HEK293 (cell line): ENCODE data around the gene NKD1.

Experiments
- CTCF ChIA-PET: fragments of 350-600 bp; formaldehyde crosslinking; extraction: SDS; loops from one replicate; lab custom pipeline; 2021; ENCODE audit warnings: antibody characterized with exemption; lab: Yijun Ruan, JAX
- POLR2A ChIA-PET: fragments of 300-600 bp; formaldehyde crosslinking; extraction: SDS; loops from one replicate; lab custom pipeline; 2020; ENCODE audit warnings: antibody characterized with exemption, inconsistent platforms; lab: Yijun Ruan, JAX
- H3K27ac ChIP-seq: fragments of 200-500 bp; sonication (Bioruptor generic); 2 replicates; pipeline ENCODE4 v1.5.1; 2014; ENCODE audit warnings: low read depth, low read length, control low read depth, inconsistent platforms; ENCODE audit errors: extremely low read depth
- H3K36me3 ChIP-seq, 2 experiments: fragments of 200-500 bp in 1 of 2; sonication (Bioruptor generic) in 1 of 2; 1 replicate in 1 of 2; 2 replicates in 1 of 2; pipeline ENCODE4 v1.5.1; 2014 to 2017; ENCODE audit warnings: inconsistent platforms in 2 of 2, low read length in 2 of 2; ENCODE audit not compliant: control insufficient read depth in 2 of 2, insufficient read depth in 1 of 2
- H3K4me1 ChIP-seq: fragments of 200-500 bp; sonication (Bioruptor generic); 2 replicates; pipeline ENCODE4 v1.5.1; 2014; ENCODE audit warnings: mild to moderate bottlenecking, low read length, inconsistent platforms; ENCODE audit not compliant: control insufficient read depth, insufficient read depth
- H3K4me3 ChIP-seq: 2 replicates; pipeline ENCODE4 v1.5.1; 2011; ENCODE audit warnings: low read depth, mild to moderate bottlenecking, control low read depth, low read length, moderate library complexity
- H3K9me3 ChIP-seq: fragments of 200-500 bp; sonication (Bioruptor generic); 2 replicates; pipeline ENCODE4 v1.5.1; 2014; ENCODE audit warnings: low read depth, low read length, inconsistent platforms; ENCODE audit not compliant: control insufficient read depth, insufficient read depth
- BCL6B ChIP-seq: fragments of 450-650 bp; formaldehyde crosslinking; IDR thresholded peaks from 2 replicates; pipeline ENCODE4 v1.5.1; 2017; ENCODE audit warnings: missing biosample characterization, missing genetic modification characterization
- KLF10 ChIP-seq: fragments of 450-650 bp; IDR thresholded peaks from 2 replicates; pipeline ENCODE4 v1.5.1; 2018; ENCODE audit warnings: missing biosample characterization, mild to moderate bottlenecking, missing genetic modification characterization
- KLF8 ChIP-seq: fragments of 450-650 bp; formaldehyde crosslinking; IDR thresholded peaks from 2 replicates; pipeline ENCODE4 v1.5.1; 2016; ENCODE audit warnings: missing biosample characterization, missing genetic modification characterization
- TRIM28 ChIP-seq: IDR thresholded peaks from 2 replicates; pipeline ENCODE4 v1.6.1; 2011; ENCODE audit warnings: low read length, control low read depth, borderline replicate concordance
- ZBTB17 ChIP-seq: fragments of 450-650 bp; formaldehyde crosslinking; IDR thresholded peaks from 2 replicates; pipeline ENCODE4 v1.5.1; 2016; ENCODE audit warnings: missing biosample characterization, missing genetic modification characterization
- ZBTB20 ChIP-seq: fragments of 450-650 bp; formaldehyde crosslinking; IDR thresholded peaks from 2 replicates; pipeline ENCODE4 v1.5.1; 2016; ENCODE audit warnings: missing biosample characterization, missing genetic modification characterization
- ZBTB44 ChIP-seq: fragments of 450-650 bp; IDR thresholded peaks from 2 replicates; pipeline ENCODE4 v1.5.1; 2018; ENCODE audit warnings: missing biosample characterization, mild to moderate bottlenecking, missing genetic modification characterization
- ZBTB48 ChIP-seq: fragments of 450-650 bp; formaldehyde crosslinking; IDR thresholded peaks from 2 replicates; pipeline ENCODE4 v1.5.1; 2016; ENCODE audit warnings: missing biosample characterization, missing genetic modification characterization
- ZEB2 ChIP-seq: fragments of 450-650 bp; formaldehyde crosslinking; IDR thresholded peaks from 2 replicates; pipeline ENCODE4 v1.5.1; 2016; ENCODE audit warnings: missing biosample characterization, missing genetic modification characterization
- ZIC2 ChIP-seq: fragments of 450-650 bp; formaldehyde crosslinking; IDR thresholded peaks from 2 replicates; pipeline ENCODE4 v1.5.1; 2016; ENCODE audit warnings: missing biosample characterization, missing genetic modification characterization
- ZNF121 ChIP-seq: fragments of 450-650 bp; formaldehyde crosslinking; IDR thresholded peaks from 2 replicates; pipeline ENCODE4 v1.5.1; 2016; ENCODE audit warnings: missing biosample characterization, missing genetic modification characterization
- ZNF140 ChIP-seq: fragments of 450-650 bp; formaldehyde crosslinking; IDR thresholded peaks from 2 replicates; pipeline ENCODE4 v1.5.1; 2016; ENCODE audit warnings: missing biosample characterization, missing genetic modification characterization
- ZNF157 ChIP-seq: fragments of 450-650 bp; formaldehyde crosslinking; IDR thresholded peaks from 2 replicates; pipeline ENCODE4 v1.5.1; 2016; ENCODE audit warnings: missing biosample characterization, missing genetic modification characterization
- ZNF37A ChIP-seq: fragments of 450-650 bp; IDR thresholded peaks from 2 replicates; pipeline ENCODE4 v1.5.1; 2018; ENCODE audit warnings: missing biosample characterization, missing genetic modification characterization
- ZNF488 ChIP-seq: fragments of 450-650 bp; formaldehyde crosslinking; IDR thresholded peaks from 2 replicates; pipeline ENCODE4 v1.5.1; 2016; ENCODE audit warnings: missing biosample characterization, missing genetic modification characterization
- ZNF560 ChIP-seq: fragments of 450-650 bp; formaldehyde crosslinking; IDR thresholded peaks from 2 replicates; pipeline ENCODE4 v1.5.1; 2017; ENCODE audit warnings: missing biosample characterization, missing genetic modification characterization, borderline replicate concordance
- ZNF654 ChIP-seq: fragments of 450-650 bp; formaldehyde crosslinking; IDR thresholded peaks from 2 replicates; pipeline ENCODE4 v1.5.1; 2016; ENCODE audit warnings: low read depth, missing biosample characterization, missing genetic modification characterization
- ZNF660 ChIP-seq: fragments of 450-650 bp; IDR thresholded peaks from 2 replicates; pipeline ENCODE4 v1.5.1; 2018; ENCODE audit warnings: missing biosample characterization, mild to moderate bottlenecking, missing genetic modification characterization
- ZNF704 ChIP-seq: fragments of 450-650 bp; formaldehyde crosslinking; IDR thresholded peaks from 2 replicates; pipeline ENCODE4 v1.5.1; 2016; ENCODE audit warnings: missing biosample characterization, missing genetic modification characterization
- ZNF768 ChIP-seq: fragments of 450-650 bp; formaldehyde crosslinking; IDR thresholded peaks from 2 replicates; pipeline ENCODE4 v1.5.1; 2018; ENCODE audit warnings: missing biosample characterization, mild to moderate bottlenecking, missing genetic modification characterization
- TF ChIP-seq, protein P1 (sequence below): fragments of 450-650 bp; formaldehyde crosslinking; IDR thresholded peaks from 2 replicates; pipeline ENCODE4 v1.5.1; 2017; ENCODE audit warnings: missing biosample characterization, missing genetic modification characterization

The NKD1 gene

GRCh38 chr16:50665128-50665878 lies 117.1 kb downstream of the NKD1 start (continued):
- TF ChIP-seq TRIM28: no peak
- TF ChIP-seq ZNF654 (tag by site-specific recombination): peak; percentile 76
- TF ChIP-seq ZIC2 (tag by site-specific recombination): no peak
- TF ChIP-seq BCL6B (tag by site-specific recombination): no peak

- TF ChIP-seq ZNF37A (tag by site-specific recombination) (no peak), KLF8 (tag by site-specific recombination) (no peak), ZBTB44 (no peak), TRIM28 (no peak), ZNF157 (tag by site-specific recombination) (no peak), ZNF140 (tag by site-specific recombination) (no peak), ZNF560 (no peak), KLF10 (tag by site-specific recombination) (no peak), ZNF488 (tag by site-specific recombination) (no peak), ZBTB48 (tag by site-specific recombination) (no peak), ZNF121 (no peak), ZNF660 (tag by site-specific recombination) (no peak), ZBTB20 (tag by site-specific recombination) (no peak), ZNF704 (tag by site-specific recombination) (no peak), ZBTB17 (tag by site-specific recombination) (no peak), ZEB2 (tag by site-specific recombination) (no peak), ZIC2 (tag by site-specific recombination) (no peak), ZNF768 (tag by site-specific recombination) (no peak)
- TF ChIP-seq, protein P1, sequence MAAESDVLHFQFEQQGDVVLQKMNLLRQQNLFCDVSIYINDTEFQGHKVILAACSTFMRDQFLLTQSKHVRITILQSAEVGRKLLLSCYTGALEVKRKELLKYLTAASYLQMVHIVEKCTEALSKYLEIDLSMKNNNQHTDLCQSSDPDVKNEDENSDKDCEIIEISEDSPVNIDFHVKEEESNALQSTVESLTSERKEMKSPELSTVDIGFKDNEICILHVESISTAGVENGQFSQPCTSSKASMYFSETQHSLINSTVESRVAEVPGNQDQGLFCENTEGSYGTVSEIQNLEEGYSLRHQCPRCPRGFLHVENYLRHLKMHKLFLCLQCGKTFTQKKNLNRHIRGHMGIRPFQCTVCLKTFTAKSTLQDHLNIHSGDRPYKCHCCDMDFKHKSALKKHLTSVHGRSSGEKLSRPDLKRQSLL (tag by site-specific recombination): no peak
- H3K27ac ChIP-seq: no peak overlapping the region
- CTCF ChIA-PET: interaction anchor here (0.6 to 10.3 kb wide), 16 partner anchors 10 to 453 kb away, joined by 3 to 145 read pairs (median 3); partner anchors contain the start of genes CYLD and SNX20
- no peaks in the 10 kb centered on the region for H3K9me3 ChIP-seq
- no peaks in the 10 kb centered on the region for H3K36me3 ChIP-seq
- POLR2A ChIA-PET: interaction anchor here (1.7 kb wide), 1 partner anchor 140 kb away, joined by 4 read pairs; no protein-coding TSS in a partner anchor
- no peaks in the 10 kb centered on the region for H3K4me1 ChIP-seq
- no peak overlapping the region for H3K4me3 ChIP-seq
These were observed 118.7 kb downstream of the NKD1 start for GRCh38 chr16:50666658-50667496.
